ENCODE data around the gene CAMSAP3. TPM values are rescaled to one million over a fixed set of nuclear protein-coding genes. Genes with fewer than 3 reads are reported as not detected.

CAMSAP3 gene
- total RNA-seq, 2 donors from 2014 or later, result not detected

DNA sequence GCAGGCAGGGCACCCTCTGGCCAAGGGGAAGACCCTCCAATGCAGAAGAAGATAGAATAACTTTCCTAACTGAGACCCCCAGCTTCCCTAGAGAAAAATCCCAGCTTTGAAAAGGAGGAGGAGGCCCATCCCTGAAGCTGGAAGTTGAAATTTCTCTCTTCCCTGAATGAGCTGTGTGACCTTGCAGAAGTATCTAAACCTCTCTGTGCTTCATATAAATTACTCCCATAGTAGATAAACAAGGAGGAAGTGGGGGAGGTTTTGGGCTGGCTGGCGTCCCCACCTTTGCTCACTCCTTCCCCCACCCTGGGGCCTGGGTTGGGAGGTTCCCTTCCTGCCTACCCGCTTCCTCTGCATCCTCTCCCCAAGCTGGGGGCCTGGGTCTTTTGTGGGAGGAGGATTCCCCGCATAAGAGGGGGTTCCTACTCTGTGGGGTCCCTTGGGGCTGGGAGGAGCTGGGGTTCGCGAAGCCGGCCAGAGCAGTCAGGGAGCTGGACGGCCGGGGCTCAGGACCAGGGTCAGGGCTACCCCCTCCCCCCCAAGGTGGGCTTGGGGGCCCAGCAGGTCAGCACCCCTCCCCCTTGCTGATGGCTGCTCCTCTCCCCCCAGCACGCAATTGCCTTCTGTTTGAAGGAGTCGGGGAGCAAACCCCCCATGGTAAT lies 11.7 kb downstream of the CAMSAP3 start:
- intact Hi-C loops (cut with DNase I), result no loop called here
- DNase-seq (ENCODE audit: low spot score), result no peak

DNA sequence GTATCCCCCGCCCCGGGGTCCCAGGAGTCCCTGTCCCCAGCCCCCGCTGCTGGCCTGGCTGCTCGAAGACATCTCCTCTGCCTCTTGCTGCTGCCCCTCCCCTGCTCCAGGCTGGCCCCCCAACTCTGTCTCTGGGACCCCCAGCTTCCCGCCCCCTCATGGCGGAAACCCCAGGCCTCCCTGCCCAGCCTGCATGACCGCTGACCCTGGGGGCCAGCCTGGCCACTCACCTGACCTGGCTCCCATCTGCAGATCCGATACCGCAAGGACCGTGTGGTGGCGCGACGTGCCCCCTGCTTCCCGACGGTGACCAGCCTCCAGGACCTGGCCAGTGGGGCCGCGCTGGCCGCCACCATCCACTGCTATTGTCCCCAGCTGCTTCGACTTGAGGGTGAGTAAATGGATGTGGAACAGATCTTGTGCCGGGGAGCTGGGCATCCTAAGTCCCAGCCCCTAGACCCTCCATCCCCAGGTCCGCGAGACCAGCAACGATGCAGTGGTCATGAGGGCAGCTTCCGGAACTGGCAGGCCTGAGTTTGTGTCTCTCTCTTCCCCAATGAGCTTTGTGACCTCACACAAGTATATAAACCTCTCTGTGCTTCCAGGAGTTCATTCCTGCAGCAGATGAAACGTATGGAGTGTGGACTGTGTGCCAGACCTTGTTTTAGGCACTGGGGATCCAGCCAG lies 12.4 kb downstream of the CAMSAP3 start:
- intact Hi-C loops (cut with DNase I), result no loop called here
- DNase-seq (ENCODE audit: low spot score), result peak; percentile 80

DNA sequence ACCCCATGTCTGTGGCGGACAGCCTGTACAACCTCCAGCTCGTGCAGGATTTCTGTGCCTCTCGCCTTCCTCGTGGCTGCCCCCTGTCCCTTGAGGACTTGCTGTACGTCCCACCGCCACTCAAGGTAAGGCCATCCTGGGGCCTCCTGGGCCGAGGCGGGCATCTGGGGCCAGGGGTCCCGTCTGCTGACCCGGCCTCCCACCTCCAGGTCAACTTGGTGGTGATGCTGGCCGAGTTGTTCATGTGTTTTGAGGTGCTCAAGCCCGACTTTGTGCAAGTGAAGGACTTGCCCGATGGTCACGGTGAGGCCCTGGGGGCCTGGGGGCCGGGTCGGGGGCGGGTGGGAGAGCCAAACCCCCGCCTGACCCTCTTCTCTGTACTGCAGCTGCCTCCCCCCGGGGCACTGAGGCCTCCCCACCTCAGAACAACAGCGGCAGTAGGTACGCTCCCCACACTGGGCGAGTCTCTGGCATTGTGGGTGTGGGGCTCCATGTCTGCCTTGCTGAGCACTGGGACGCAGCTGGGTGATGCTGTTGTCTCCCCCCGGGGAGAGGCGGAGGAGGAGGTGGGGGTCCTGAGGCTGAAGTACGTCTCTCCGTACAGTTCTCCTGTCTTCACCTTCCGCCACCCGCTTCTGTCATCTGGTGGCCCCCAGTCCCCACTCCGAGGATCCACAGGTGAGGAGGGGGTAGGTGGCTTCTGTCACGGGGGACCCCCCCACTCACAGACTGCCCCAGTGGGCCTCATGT lies 15.0 kb downstream of the CAMSAP3 start:
- DNase-seq (ENCODE audit: low spot score), result no peak
- intact Hi-C loops (cut with DNase I), result no loop called here

DNA sequence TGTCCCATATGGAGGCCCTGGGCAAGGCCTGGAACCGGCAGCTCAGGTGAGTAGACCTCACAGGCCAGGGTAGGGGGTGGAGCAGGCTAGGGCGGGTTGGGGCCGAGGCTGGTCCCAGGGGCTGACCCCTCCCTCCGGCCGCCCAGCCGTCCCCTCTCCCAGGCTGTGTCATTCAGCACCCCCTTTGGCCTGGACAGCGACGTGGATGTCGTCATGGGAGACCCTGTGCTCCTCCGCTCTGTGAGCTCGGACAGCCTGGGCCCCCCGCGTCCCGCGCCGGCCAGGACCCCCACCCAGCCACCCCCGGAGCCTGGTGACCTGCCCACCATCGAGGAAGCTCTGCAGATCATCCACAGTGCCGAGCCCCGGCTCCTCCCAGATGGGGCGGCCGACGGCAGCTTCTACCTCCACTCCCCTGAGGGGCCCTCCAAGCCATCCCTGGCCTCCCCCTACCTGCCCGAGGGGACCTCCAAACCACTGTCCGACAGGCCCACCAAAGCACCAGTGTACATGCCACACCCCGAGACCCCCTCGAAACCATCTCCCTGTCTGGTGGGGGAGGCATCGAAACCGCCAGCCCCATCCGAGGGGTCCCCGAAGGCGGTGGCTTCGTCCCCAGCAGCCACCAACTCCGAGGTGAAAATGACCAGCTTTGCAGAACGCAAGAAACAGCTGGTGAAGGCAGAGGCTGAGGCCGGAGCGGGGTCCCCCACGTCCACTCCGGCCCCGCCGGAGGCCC lies 16.0 kb downstream of the CAMSAP3 start:
- DNase-seq (ENCODE audit: low spot score), result peak; percentile 82
- intact Hi-C loops (cut with DNase I), result no loop called here

DNA sequence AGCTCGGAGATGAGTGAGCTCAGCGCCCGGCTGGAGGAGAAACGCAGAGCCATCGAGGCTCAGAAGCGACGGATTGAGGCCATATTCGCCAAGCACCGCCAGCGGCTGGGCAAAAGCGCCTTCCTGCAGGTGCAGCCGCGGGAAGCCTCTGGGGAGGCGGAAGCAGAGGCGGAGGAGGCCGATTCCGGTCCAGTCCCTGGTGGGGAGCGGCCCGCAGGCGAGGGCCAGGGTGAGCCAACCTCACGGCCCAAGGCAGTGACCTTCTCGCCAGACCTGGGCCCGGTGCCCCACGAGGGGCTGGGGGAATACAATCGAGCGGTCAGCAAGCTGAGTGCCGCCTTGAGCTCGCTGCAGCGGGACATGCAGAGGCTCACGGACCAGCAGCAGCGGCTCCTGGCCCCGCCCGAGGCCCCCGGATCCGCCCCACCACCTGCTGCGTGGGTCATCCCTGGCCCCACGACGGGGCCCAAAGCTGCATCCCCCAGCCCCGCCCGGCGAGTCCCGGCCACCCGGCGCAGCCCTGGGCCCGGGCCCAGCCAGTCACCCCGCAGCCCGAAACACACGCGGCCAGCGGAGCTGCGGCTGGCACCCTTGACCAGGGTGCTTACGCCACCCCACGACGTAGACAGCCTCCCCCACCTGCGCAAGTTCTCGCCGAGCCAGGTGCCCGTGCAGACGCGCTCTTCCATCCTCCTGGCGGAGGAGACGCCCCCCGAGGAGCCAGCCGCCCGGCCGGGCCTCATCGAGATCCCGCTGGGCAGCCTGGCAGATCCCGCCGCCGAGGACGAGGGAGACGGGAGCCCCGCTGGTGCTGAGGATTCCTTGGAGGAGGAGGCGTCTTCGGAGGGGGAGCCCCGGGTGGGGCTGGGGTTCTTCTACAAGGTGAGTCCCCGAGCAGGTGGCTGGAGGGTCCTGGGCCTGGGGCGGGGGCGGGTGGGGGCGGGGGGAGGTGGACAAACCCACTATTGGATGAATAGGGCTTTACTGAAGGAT lies 16.9 kb downstream of the CAMSAP3 start:
- intact Hi-C loops (cut with DNase I), result no loop called here

DNA sequence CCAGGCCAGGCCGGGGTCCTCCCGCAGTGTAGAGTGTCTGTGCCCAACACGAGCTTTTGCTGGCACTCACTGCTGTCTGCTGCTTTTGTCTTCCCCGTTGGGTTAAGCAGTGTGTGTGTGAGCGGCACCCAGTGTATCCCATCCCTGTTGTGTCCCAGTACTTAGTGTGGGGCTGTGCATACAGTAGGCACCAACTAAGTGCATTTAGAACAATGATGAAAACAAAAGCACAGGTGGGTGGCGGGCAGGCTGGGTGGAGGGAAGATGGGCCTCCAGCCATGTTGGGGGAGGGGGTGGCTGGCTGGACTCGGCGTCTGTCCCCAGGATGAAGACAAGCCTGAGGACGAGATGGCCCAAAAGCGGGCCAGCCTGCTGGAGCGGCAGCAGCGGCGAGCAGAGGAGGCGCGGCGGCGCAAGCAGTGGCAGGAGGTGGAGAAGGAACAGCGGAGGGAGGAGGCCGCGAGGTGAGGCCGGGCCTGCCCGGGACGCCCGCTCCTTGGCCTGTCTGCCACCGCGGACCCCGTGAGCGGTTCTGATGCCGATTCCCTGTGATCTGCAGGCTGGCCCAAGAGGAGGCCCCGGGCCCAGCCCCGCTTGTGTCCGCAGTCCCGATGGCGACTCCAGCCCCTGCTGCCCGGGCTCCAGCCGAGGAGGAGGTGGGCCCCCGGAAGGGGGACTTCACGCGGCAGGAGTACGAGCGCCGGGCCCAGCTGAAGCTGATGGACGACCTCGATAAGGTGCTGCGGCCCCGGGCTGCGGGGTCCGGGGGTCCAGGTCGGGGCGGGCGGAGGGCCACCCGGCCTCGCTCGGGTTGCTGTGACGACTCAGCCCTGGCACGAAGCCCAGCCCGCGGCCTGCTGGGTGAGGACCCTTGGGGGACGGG lies 19.4 kb downstream of the CAMSAP3 start:
- no peak for DNase-seq (ENCODE audit: low spot score)
- intact Hi-C loops (cut with DNase I), result loop anchor here in 1 of 2 donors (2.0 kb wide), 1 partner anchor 58 kb away; no protein-coding TSS in a partner anchor

More for the DNA sequence above, 16.9 kb downstream of the CAMSAP3 start:
- peak; percentile 73 for DNase-seq (ENCODE audit: low spot score)

DNA sequence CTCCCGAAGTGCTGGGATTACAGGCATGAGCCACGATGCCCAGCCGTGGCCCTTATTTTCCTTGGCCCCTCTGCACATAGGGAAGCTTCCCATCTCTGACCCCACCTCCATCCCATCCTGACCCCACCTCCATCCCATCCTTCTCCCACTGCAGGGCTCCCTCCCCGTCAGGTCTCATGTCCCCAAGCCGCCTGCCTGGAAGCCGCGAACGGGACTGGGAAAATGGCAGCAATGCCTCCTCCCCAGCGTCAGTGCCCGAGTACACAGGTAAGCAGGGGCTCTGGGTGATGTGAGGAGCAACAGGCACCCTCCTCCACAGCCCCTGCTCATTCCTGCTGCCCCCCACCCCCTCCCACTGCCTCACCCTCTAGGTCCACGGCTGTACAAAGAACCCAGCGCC lies 21.5 kb downstream of the CAMSAP3 start:
- DNase-seq (ENCODE audit: low spot score), result no peak
- intact Hi-C loops (cut with DNase I), result no loop called here

DNA sequence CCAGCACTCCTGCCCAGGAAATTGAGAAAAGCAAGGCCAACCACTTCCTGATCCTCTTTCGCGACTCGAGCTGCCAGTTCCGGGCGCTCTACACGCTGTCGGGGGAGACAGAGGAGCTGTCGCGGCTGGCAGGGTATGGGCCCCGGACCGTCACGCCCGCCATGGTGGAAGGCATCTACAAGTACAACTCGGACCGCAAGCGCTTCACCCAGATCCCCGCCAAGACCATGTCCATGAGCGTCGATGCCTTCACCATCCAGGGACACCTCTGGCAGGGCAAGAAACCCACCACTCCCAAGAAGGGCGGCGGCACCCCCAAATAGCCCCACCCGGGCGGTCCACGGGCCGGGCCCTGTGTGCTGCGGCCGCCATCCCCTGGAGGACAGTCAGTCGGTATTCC lies 22.1 kb downstream of the CAMSAP3 start:
- intact Hi-C loops (cut with DNase I), result no loop called here
- no peak for DNase-seq (ENCODE audit: low spot score)

DNA sequence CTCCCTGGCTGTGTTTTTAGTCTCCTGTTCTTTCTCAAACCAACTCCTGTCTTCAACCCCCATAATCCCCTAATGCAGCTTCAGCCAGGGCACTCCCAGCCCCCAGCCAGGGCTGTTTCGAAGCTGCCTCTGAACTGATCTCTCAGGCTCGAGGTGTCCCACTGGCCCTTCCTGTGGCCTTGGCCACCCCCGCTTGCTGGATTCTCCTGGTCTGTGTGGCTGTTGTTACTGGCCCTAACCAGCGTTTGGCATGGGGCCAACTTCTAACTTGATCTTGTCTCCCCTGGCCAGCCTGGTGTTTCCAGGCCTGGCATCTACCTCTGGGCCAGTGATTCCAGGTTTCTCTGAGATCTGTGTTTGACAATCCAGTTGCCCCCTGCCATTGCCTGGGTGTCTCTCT lies 22.7 kb downstream of the CAMSAP3 start:
- DNase-seq (ENCODE audit: low spot score), result no peak
- intact Hi-C loops (cut with DNase I), result no loop called here

DNA sequence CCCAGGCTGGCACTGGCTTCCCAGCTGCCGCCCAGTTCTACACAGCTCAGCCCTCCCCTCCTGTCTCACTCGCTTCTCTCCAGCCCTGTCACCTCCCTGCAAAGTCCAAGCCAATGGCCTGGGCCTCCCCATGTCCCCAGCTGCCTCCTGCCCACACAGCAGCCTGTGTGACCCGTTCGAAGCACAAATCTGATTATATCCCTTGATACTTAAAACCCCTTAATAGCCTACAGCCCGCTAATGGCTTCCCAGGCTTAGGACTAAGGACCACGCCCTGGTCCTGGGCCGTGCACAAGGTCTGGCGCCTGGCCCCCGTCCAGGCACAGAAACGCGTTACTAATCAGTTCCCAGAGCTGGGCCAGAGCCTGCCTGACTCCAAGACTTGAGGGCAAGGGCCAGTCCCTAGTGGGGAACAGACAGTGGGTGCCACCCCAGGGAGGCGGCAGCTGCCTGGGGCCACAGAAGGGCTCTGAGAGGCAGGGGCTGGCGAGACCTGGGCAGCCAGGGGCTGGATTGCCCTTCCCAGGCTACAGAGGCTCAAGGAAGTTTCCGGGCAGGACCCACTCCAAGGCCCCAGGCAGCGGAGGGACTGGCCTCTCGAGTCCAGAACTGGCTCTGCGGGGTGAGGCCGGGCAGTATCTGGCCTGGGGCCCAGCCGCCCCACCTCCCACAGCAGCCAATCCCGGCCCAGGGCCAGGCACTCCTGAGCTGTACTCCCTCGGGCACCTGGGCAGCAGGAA lies 23.3 kb downstream of the CAMSAP3 start:
- no peak for DNase-seq (ENCODE audit: low spot score)
- intact Hi-C loops (cut with DNase I), result no loop called here

DNA sequence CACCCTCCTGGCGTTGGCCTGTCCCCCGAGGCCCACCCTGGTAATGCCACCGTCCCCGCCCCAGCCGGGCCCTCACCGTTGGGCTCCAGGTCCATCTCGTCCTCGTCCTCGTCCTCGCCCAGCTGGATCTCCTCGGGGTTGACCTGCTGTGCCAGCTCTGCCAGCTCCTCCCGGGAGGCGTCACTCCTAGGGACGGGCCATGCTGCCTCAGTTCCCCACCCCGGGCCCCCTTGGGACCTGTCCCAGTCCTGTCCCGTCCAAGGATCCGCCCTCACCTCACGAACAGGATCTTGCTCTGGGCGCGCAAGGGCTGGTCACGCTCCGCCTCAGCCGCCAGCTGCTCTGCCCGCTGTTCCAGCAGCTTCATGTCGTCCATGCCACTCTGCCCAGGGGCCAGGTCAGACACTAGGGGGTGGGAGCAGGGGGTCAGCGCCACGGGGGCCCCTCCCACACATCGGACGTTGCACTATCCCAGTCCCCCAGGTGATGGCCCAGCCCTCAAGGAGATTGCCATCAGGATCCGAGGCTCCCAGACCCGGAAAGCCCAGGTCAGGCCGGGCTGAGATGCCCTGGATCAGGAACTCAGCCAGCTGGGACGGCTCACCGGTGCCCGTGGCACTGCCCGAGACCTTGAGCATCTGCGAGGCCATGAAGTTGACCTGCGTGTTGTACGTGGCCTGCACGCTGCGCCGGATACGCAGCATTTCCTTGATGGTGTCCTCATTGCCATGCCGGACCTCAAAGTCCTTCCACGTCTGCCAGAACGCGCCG lies 24.2 kb downstream of the CAMSAP3 start:
- intact Hi-C loops (cut with DNase I), result no loop called here

DNA sequence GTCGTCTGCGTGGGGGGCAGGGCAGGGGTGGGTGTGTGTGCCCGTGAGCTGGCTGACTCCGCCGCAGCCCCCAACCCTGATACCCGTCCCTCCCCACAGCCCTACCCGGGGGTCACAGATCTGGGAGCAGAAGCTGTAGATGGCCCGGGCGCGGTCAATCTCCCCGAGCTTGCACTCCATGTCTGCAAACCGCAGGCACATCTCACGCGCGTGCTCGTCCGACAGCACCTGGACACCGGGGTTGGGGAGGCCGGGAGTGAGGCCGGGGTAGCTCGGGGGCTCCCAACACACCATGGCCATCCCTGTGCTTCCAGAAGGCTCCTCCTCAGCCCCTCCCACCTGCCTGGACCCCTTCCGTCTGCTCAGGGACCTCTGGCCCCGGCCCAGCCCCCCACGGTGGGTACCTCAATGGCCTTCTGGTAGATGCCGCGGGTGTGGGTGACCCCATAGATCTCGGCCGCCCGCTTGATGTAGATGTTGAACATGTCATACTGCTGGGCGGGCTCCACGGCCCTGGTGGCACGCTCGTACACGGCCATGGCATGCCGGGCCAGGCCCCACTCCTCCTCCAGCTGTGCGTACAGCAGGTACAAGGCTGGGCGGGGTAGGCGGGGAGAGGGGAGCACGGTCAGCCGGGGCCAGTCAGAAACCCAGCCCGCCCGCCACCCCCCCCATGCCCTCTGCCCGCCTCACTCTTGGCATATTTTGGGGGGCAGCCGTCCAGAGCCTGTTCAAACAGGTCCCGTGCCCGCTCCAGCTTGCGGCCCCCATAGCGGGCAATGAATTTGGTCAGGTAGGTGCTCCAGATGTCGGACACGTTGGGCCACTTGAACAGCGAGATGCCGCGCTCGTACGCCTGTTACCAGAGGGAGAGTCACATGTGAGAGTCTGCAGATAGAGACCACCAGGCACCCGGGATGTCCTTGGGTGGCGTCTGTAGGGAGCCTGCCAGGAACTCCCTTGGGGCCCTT lies 25.1 kb downstream of the CAMSAP3 start:
- no peak for DNase-seq (ENCODE audit: low spot score)
- intact Hi-C loops (cut with DNase I), result no loop called here

More for the DNA sequence above, 24.2 kb downstream of the CAMSAP3 start:
- DNase-seq (ENCODE audit: low spot score), result no peak

DNA sequence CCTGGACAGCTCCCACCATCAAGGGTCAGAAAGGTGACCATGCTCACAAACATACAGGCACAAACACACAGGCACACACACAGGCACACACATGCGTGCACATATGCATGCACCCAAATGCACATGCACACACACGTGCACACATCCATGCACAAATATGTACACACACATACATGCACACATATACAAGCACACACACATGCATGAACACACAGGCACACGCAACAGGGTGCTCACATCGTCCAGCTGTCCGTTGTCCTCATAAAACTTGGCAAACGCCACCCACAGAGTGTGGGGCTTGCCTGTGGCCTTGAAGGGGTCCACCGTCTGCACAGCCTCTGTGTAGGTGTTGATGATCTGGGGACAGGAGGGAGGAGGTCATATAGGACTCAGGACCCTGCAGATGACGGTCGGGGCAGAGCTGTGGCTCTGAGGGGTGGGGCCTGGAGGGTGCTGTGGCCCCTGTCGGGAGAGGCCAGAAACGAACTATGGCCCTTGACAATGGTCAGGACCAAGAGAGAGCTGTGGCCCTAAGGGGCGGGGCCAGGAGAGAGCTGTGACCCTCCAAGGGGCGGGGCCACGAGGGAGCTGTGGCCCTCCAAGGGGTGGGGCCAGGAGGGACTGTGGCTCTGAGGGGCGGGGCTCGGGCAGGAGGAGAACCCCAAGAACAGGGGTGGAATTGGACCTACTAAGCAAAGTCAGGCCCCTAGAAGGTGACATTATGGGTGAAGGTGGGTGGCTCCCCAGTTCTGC lies 27.4 kb downstream of the CAMSAP3 start:
- no peak for DNase-seq (ENCODE audit: low spot score)
- intact Hi-C loops (cut with DNase I), result no loop called here

Data from posterior vena cava (tissue), 2 donors.